ENCODE data around the gene PAPPA2. TPM values are rescaled to one million over a fixed set of nuclear protein-coding genes. Genes with fewer than 3 reads are reported as not detected.

Gene PAPPA2
- total RNA-seq, 4 donors from 2014 or later = 0.55 to 3.3 (median 2.2) TPM; not detected in 1

GRCh38 chr1:176765608-176766007 lies 302.6 kb downstream of the PAPPA2 start:
- no peaks in the 10 kb centered on the region for H3K4me1 ChIP-seq
- H3K36me3 ChIP-seq = no peaks in the 10 kb centered on the region
- DNase-seq = no peak
- 84 to 100% methylated on average over 1 to 2 of the region's 2 CpGs for WGBS, 2 donors (ENCODE audit: low coverage in 1 of 2)
- in situ Hi-C loops (cut with MboI; ENCODE audit: low pct_ligation_motif_present in 1 of 4, low pct_unique_long_range_greater_than_20kb in 1 of 4, low sequenced_read_pairs in 3 of 4) (no loop called here), intact Hi-C loops (cut with DNase I; ENCODE audit: low total_unique reads) (no loop called here)
- H3K9me3 ChIP-seq = no peaks in the 10 kb centered on the region
- no peak for TF ChIP-seq POLR2AphosphoS5 (IDR thresholded peaks at IDR 0.05)
- TF ChIP-seq CTCF (IDR thresholded peaks at IDR 0.05) = no peak
- no peak for TF ChIP-seq EP300 (IDR thresholded peaks at IDR 0.05; ENCODE audit: low read depth)
- no peak for TF ChIP-seq POLR2A (IDR thresholded peaks at IDR 0.05)
- no peak overlapping the region for H3K4me3 ChIP-seq
- no peak overlapping the region for H3K27ac ChIP-seq
- H3K27me3 ChIP-seq = no peaks in the 10 kb centered on the region

GRCh38 chr1:176766779-176767178 lies 303.8 kb downstream of the PAPPA2 start:
- Histone ChIP-seq H3K36me3 (no peaks in the 10 kb centered on the region), H3K4me1 (no peaks in the 10 kb centered on the region), H3K27me3 (no peaks in the 10 kb centered on the region), H3K27ac (no peak overlapping the region), H3K9me3 (no peaks in the 10 kb centered on the region), H3K4me3 (no peak overlapping the region)
- in situ Hi-C loops (cut with MboI; ENCODE audit: low pct_ligation_motif_present in 1 of 4, low pct_unique_long_range_greater_than_20kb in 1 of 4, low sequenced_read_pairs in 3 of 4) = no loop called here
- no peak for DNase-seq
- intact Hi-C loops (cut with DNase I; ENCODE audit: low total_unique reads) = no loop called here
- 67 to 77% methylated on average over 1 of the region's 1 CpG for WGBS, 2 donors (ENCODE audit: low coverage in 1 of 2)
- TF ChIP-seq CTCF (IDR thresholded peaks at IDR 0.05) (no peak), POLR2A (IDR thresholded peaks at IDR 0.05) (no peak), EP300 (IDR thresholded peaks at IDR 0.05; ENCODE audit: low read depth) (no peak), POLR2AphosphoS5 (IDR thresholded peaks at IDR 0.05) (no peak)

GRCh38 chr1:176767714-176768136 lies 304.8 kb downstream of the PAPPA2 start:
- Histone ChIP-seq H3K9me3 (no peaks in the 10 kb centered on the region), H3K4me1 (no peaks in the 10 kb centered on the region), H3K27ac (no peak overlapping the region), H3K27me3 (no peaks in the 10 kb centered on the region), H3K4me3 (no peak overlapping the region), H3K36me3 (no peaks in the 10 kb centered on the region)
- intact Hi-C loops (cut with DNase I; ENCODE audit: low total_unique reads) (no loop called here), in situ Hi-C loops (cut with MboI; ENCODE audit: low pct_ligation_motif_present in 1 of 4, low pct_unique_long_range_greater_than_20kb in 1 of 4, low sequenced_read_pairs in 3 of 4) (no loop called here)
- WGBS, 2 donors (ENCODE audit: low coverage in 1 of 2) = 67 to 80% methylated on average over 3 to 7 of the region's 7 CpGs
- TF ChIP-seq POLR2AphosphoS5 (IDR thresholded peaks at IDR 0.05) (no peak), POLR2A (IDR thresholded peaks at IDR 0.05) (no peak), EP300 (IDR thresholded peaks at IDR 0.05; ENCODE audit: low read depth) (no peak), CTCF (IDR thresholded peaks at IDR 0.05) (no peak)
- DNase-seq = no peak

GRCh38 chr1:176768532-176768931 lies 305.6 kb downstream of the PAPPA2 start:
- WGBS, 2 donors (ENCODE audit: low coverage in 1 of 2) = 68 to 91% methylated on average over 4 of the region's 4 CpGs
- TF ChIP-seq CTCF (IDR thresholded peaks at IDR 0.05) (no peak), EP300 (IDR thresholded peaks at IDR 0.05; ENCODE audit: low read depth) (no peak), POLR2AphosphoS5 (IDR thresholded peaks at IDR 0.05) (no peak), POLR2A (IDR thresholded peaks at IDR 0.05) (no peak)
- H3K4me1 ChIP-seq = no peaks in the 10 kb centered on the region
- H3K9me3 ChIP-seq = no peaks in the 10 kb centered on the region
- no peak overlapping the region for H3K27ac ChIP-seq
- no peak for DNase-seq
- intact Hi-C loops (cut with DNase I; ENCODE audit: low total_unique reads) = no loop called here
- in situ Hi-C loops (cut with MboI; ENCODE audit: low pct_ligation_motif_present in 1 of 4, low pct_unique_long_range_greater_than_20kb in 1 of 4, low sequenced_read_pairs in 3 of 4) = no loop called here
- H3K27me3 ChIP-seq = no peaks in the 10 kb centered on the region
- no peak overlapping the region for H3K4me3 ChIP-seq
- no peaks in the 10 kb centered on the region for H3K36me3 ChIP-seq

All from transverse colon (tissue), 4 donors.